Ovary (tissue), 3 donors: ENCODE results near the gene MIAT.

Source experiments
- CTCF ChIP-seq, 3 donors: fragments of 450-650 bp in 2 of 3; fragments of 200-600 bp in 1 of 3; IDR thresholded peaks; one replicate each; pipeline versions ENCODE4 v1.5.1 to v1.8.0; 2016 to 2022; ENCODE audit warnings: antibody characterized with exemption in 3 of 3, mild to moderate bottlenecking in 1 of 3
- EP300 ChIP-seq: sonication (generic); formaldehyde crosslinking; IDR thresholded peaks from one replicate; pipeline ENCODE4 v1.6.1; 2017; ENCODE audit warnings: antibody characterized with exemption
- POLR2A ChIP-seq: fragments of 450-650 bp; IDR thresholded peaks from one replicate; pipeline ENCODE4 v1.6.1; 2017; ENCODE audit warnings: antibody characterized with exemption, mild to moderate bottlenecking, moderate library complexity
- donor health status: DM: no; HTN: no; CAD: no.

GRCh38 chr22:26614322-26614721 lies 43.1 kb upstream of the MIAT start:
- TF ChIP-seq CTCF (IDR thresholded peaks at IDR 0.05) (no peak), EP300 (no peak), POLR2A (no peak)
